D341Med (cell line): ENCODE measurements around the gene RGS9.

Experiments
- DNase-seq: peaks from one replicate; pipeline ENCODE4 v3.0.0; 2012; ENCODE audit warnings: low spot score

Gene RGS9

GRCh38 chr17:65261152-65261551 lies 124.0 kb downstream of the RGS9 start:
- no peak for DNase-seq

GRCh38 chr17:65261682-65262636 lies 124.8 kb downstream of the RGS9 start:
- no peak for DNase-seq

DNA sequence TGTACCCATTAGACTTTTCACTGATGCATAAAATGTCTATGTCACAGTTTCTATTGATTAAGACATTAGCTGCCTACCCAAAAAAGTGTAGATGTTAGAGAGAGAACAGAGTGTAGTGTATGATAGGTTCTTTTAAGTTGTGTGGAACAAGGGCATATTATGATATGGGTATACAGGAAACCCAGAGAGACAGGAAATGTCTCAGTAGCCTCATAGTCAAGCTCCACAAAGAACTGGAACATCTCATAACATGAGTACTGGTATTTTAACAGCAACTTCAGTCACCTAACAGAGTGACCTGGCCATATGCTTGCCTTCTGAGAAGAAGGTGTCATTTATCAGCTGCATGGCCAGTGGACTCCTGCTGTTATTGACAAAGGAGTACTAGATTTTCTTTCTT lies 128.1 kb downstream of the RGS9 start:
- DNase-seq = no peak

- DNase-seq = no peak
Measured at GRCh38 chr17:65268832-65269231, 131.7 kb downstream of the RGS9 start.

GRCh38 chr17:65270499-65271253 lies 133.5 kb downstream of the RGS9 start:
- DNase-seq = no peak

- DNase-seq = no peak
Measured at GRCh38 chr17:65271296-65271695, 134.1 kb downstream of the RGS9 start.
